GM04503 (cell line): ENCODE data around the gene GNAS-AS1.

Source experiments
- DNase-seq: peaks from one replicate; pipeline ENCODE4 v3.0.0-alpha.2; 2012; ENCODE audit warnings: low read depth

GNAS-AS1 gene

DNA sequence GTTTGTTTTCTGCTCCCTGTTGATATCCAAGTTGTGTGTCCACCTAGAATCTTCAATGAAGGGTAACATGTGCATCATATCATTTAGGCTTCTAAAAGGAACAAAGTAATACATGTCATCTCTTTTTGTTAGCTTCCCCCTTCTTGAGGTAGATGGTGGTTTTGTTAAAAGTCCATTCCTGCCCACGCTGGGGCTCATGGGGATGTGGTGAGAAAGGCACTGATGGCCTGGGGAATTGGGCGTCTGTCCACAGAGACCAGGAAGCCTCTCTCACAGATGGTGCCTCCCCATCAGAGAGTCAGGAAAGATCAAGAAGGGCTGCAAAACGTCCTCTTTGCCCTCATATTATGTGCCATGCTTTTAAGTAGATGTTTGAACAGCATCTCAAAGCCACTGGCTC is 34.3 kb upstream of the GNAS-AS1 start:
- no peak for DNase-seq

DNA sequence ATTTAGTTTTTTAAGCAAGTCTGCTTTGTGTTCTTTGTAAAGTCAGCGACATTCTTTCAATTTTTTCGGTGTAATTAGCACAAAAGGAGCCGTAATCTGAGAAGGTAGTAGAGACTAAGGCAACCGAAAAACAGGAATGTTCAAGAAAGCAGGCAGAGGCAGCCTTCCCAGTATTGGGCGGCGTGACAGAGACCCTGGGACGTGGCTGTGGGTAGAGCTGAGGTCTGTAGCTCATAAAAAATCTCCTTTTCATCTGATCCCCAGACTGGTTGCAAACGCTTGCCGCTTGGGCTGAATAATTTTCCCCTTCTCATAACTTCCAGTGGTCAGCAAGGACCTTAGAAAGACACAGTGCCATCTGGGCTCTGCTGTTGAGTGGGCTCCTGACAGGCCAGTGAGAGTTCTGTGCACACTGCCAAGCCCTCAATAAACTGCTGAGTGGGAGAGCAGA is 32.6 kb upstream of the GNAS-AS1 start:
- no peak for DNase-seq

DNA sequence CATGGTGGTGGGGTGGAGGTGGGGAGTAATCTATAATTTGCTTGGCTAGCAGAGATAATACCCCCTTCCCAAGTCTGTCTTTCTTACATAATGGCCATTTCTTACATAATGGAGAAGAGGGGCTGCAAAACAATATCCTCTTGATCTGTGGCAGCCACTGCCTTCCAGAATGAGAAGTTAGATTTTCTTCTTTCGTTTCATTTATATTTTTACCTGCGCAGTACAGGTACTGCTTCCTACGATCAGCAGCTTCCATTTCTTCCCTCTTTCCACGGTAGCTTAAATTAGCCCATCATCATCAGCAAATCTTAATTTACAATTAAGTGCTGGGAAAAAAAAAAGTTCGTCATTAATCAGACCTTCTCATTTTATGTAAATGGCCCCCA is 32.0 kb upstream of the GNAS-AS1 start:
- no peak for DNase-seq

DNA sequence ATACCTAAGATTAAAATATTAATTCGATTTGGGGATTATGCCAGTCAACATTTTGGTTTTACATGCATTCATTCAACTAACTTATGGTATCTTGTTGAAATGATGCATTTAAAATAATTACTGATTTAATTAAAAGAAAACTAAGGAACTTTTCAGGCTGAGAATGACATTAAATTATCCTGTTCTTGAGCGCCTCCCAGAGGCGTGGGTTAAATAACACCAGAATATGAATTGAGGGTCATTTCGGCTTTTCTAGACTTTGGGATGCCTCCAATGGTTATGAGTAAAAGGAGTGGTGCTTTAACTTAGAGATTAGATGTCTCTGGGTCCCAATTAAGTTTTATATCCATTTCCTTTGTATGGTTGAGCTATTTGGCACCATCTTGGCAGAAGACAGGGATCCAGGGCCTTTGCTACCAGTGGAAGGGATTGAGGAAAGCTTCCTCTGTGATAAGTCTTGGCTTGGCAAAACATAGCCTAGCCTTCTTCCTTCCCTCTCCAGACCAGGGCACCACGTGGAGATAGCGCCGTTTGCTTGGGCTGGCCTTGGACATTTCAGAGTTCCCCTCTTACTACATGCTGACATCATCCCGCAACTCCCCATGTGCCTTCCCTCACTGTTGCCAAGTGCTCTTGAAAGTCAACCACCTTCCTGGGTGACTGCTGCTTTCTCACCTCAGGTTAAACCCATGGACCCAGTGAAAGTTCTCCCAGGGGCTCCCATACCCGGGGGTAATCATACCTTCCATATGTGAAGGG is 30.5 kb upstream of the GNAS-AS1 start:
- DNase-seq, result no peak

DNA sequence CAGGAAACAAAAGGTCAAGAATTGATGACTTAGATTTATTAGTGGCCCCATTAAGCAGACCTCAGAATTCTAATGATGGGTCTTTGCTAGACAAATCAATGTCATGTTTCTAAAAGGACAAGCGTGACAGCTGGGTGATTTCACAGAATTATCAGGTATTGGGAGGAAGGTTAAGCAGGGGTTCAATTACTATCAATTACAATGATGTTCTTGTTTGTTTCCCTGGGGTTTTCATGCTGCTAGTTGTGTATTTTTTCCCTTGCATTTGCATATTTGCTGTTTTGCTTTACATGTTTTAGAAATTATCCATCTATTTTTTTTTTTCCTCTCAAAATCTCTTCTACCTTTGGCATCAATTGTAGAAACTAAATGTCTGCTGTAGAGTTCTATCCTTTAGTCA is 29.7 kb upstream of the GNAS-AS1 start:
- DNase-seq, result no peak

DNA sequence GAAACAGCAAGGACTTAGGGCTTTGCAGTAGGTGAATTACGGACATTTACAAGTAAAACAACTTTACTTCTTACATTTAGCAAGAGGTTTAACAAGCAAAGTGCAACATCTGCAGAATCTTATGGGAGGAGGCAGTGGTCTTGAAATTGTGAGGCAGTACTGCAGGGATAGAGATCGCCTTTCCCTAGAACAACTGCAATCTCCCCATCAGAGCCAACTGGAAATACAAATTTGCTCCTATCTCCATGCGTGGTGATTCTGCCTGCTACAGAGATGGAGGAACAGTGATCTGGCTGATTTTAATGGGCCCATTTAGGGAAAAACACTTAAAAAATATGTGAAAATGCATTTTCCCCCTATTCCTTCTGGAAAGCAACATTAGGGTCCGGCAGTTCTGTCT is 27.7 kb upstream of the GNAS-AS1 start:
- no peak for DNase-seq

DNA sequence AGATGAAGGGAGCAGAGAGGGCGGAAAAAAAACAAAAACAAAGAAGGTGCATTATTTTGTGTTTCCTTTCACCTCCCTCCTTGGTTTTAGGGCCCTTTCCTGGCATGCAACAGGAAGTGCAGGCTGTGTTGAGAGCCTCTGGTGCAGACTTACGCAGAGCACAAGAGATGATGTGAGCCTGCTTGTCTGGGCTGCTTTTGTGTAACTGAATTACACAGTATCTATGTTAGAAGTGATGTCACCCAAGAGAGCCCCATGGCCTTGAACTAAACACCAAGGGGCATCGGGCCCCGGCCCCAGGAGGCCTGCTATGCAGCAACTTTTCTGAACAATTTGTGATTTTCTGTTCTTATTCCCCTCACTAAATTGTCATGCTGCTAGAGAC is 27.3 kb upstream of the GNAS-AS1 start:
- no peak for DNase-seq

DNA sequence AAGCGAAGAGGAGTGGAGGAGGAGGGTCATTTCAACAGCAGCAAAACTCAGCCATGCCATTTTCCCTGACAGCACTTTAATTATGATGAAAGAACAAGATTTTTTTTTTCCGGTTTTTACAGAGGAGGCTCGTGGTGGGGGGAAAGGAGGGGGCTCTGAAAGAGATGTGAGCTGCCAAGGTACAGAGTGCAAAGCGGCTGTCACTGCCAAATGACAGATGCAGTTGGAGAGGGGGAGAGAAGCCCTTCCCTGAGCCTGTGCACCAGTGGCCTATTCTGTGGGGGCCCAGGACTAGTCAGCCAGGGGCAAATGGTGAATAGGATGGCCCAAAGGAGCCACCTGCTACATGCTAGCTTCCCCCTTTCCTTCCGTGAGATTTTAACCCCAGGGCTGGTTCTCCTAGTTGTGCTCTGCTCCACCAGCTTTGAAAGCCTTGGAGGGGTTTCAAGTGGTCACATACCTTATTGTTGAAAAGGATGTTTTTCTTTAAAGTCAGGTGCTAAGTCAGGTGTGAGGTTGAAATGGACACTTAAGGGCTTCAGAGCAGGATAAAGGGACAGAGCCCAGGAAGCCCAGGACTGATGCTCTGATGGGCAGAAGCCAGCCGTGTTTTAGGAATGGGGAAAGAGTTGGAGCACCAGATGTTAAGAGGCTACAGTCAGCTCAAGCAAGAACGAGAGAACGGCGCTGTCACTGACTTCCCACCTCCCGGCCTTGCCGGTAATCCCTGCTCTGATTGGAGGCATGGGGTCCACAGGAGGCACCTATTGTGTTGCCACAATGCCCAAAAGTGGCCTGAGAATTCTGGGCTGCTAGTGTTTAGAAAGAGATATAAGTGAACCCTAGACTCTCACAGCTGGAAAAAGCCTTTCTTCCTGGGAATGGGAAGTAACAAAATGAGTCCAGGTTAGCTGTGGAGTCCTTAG is 26.6 kb upstream of the GNAS-AS1 start:
- DNase-seq, result no peak

DNA sequence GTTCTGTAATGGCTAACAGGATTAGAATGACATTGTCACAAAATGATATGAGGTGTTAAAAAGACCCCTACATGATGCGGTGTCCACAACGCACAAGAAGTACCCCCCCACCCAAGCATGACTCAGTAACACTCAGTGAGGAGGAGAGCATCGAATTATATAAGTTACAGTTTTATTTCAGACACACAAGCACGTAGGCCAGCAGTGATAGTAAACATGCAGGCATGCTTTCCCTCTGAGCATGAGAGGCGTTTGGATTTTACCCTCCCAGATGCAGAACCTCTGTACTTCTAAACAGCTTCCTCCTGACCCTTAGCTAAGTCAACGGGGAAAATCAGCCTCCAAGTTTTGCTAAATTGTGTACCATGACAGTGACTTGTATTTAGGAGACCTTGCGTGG is 25.7 kb upstream of the GNAS-AS1 start:
- DNase-seq, result no peak

DNA sequence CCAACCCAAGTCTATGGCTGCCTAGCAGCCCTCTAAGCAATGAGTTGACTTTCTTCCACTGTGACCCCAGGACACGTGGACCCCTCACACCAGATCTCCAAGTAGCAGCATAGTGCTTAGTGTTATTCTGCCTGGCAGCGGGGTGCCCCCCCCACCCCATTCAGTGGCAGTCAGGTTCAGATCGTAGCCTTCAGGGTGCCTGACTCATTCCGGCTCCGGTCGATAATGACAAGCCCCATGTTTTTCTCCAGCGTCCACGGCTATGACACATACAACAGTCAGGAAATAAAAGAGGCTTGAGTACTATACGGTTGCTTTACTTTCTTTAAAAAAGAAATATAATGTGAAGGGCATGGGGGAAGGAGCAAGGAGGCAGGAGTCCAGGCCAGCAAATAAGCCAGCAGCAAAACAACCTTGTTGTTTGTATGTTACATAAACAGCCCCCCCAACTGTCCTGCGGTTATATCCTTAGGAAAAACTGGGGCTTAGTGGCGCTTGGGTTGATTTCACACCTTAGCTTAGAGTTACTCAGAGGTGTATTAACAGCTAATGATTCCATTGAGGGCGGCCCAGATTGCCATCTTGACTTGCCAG is 24.9 kb upstream of the GNAS-AS1 start:
- no peak for DNase-seq

DNA sequence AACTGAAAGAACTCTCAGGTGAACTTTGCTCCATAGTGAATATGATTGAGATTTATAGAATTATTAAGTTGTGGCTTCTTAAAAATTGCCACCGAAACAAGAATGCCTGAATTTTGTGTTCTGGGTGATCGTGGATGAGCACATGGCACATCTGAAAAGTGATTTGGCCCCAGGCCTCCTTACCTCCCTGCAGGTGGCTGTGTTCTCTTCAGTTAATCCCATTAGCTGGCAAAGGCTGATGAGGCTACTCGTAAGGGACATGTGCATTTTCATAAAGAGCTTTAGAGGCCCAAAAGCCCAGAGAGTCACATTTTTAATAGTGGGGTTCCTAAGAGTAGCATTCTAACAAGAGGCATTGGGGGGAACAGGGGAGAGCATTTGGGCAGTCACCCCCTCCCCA is 24.4 kb upstream of the GNAS-AS1 start:
- DNase-seq, result no peak

DNA sequence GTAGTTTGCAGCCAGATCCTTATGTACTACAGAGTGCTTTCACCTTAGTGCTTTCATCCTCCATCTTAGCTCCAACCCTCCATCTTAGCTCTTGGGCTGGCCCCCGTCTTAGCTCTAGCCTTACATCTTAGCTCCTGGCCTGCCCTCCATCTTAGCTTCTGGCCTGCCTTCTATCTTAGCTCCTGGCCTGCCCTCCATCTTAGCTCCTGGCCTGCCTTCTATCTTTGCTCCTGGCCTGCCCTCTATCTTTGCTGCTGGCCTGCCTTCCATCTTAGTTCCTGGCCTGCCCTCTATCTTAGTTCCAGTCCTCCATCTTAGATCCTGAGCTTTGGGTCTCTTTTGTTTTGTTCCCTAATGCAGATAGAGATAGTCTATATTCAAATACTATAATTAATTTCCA is 23.8 kb upstream of the GNAS-AS1 start:
- no peak for DNase-seq

DNA sequence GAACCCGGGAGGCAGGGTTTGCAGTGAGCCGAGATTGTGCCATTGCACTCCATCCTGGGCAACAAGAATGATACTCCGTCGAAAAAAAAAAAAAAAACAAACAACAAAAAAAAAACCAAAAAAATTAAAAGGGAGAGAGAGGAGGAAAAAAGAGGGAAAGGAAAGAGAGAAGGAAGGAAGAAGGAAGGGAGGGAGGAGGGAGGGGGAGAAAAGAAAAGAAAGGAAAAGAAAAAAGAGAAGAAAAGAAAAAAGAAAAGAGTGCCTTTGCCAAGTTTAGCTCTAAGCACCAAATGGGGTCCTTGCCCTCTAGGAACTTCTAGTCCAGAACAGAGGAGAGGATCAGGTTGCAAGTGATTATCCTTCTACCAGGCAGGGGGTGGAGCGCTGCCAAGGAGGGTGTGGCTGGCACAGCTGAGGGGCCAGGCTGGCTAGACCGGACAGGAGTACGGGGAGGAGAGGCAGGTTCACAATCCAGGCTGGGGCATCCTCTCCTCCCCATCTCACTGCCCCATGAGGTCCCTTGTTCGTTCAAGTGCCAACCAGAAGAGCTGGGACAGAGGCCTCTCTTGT is 20.9 kb upstream of the GNAS-AS1 start:
- no peak for DNase-seq

DNA sequence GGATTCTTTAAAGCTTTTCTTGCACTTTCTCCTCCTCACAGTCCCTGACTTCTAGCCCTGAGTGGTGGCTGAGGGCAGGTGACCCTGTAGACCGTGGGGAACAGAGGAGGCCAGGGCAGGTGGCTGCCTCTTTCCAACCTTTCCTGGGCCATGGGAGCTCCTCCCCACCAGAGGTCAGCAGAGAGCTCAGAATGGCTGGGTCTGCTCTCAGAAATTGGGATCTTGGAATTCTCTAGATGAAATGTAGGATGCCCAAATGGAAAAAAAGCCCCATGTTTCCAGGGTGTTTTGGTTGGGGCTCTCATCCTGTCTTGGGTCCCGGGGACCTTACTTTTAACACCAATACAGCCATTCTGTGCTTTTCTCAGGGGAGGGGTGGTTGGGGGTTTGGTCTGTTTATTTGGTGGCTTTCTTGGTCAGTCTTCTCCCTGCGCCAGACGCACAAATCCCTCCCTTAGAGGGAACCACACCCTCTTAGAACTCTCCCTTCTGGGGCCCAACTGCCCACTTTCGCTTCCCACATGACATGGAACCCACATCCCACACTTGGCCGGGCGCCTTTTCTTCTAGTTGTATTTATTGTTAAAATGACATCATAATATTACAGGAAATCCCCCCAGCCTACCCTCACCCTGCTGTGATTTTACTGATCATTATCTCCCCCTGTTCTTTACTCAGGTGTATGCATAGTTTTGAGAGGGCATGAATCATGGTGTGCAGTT is 19.8 kb upstream of the GNAS-AS1 start:
- DNase-seq, result no peak

DNA sequence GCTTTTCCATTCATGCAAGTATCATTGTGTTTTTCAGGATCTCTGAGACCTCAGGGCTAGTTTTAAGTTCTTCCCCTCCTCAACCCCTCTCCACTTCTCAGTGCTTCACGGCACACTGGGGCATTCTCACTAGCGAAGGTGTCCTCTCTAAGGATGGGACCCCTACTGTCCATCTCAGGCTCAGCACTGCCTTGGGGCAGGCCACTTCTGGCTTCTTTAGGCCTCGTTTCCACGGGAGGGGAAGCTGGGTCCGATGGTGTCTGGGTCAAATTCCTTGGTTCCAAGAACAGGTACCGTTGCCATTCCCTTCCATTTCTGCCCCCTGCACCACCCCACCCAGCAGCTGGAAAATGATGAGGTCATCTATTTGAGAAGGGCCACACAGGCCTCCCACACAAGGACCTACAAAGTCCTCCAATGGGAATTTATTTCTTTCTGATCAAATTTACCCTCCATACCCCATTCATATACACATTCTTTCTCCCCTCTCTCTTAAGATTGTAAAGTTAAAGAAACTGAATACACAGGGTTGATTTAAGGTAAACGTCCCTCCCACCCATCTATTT is 19.0 kb upstream of the GNAS-AS1 start:
- DNase-seq, result no peak

DNA sequence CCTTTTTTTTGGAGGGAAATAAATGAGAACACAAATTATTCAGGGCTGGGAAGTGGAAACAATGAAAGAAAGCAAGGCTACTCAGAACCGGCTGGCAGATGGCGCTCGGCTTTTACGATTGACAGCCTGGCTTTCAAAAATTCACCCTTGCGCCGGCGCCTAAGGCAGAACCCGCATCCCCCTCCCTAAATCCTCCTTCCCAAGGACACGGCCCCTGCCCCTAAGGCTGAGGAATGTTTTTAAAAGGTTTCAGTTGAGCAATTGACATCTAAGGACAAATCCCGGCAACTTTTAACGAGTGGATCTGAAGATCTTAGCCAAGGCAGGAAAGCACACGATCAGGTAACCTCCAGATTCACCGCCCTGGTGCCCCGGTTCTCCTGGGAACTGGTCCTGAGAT is 18.1 kb upstream of the GNAS-AS1 start:
- no peak for DNase-seq

DNA sequence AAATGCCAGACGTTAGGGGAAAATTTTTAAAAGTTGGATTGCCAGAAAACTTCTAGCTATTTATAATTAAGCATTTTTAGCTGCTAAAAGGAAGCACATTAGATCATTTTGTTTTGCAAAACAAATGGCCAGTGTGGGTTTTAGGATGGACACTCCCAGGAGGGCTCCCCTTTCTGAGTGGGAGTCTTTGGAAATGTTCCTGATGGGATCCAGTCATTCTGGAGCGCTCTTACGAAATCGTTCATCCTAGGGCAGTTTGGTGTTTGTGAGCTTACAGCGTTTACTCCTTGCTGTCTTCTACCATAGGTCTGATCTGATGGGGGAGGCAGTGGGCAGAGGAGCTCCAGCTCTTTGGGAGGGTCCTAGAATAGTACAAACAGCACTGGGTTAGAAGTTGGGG is 16.5 kb upstream of the GNAS-AS1 start:
- DNase-seq, result no peak

DNA sequence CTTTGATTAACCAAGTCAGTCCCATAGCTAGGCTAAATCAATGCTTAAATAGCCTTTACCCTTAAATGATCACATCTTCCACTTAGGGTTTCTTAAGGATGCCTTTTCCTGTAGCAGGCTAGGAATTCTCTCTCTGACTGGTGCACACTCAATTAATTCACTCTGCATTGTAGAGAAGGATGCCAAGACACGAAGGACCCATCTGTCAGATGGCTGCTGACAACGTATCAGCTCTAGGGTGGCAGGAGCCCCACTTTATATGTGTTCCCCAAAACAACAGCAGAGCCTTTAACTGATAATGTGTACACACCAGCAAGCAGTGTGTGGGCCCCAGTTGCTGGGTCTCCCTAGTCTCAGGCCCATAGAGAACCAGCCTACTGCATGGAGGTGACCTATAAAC is 15.1 kb upstream of the GNAS-AS1 start:
- DNase-seq, result no peak

DNA sequence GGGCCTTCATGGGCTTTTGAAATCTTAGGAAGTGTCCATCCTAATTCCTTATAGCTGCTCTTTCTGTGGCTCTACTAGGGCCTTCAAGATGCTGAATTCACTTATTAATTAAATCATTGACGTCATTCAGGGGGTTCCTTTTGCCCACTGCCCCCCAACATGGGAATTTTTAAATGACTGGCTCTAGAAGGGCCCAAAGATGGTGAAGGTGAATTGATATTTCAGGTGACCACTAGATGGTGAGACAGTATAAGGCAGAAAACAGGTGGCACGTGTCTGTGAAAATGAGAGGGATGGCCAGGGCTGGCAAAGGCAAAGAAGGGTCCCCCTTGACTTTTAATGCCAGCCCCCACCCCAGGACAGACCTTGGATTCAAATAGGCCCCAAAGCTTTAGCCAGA is 13.6 kb upstream of the GNAS-AS1 start:
- no peak for DNase-seq

DNA sequence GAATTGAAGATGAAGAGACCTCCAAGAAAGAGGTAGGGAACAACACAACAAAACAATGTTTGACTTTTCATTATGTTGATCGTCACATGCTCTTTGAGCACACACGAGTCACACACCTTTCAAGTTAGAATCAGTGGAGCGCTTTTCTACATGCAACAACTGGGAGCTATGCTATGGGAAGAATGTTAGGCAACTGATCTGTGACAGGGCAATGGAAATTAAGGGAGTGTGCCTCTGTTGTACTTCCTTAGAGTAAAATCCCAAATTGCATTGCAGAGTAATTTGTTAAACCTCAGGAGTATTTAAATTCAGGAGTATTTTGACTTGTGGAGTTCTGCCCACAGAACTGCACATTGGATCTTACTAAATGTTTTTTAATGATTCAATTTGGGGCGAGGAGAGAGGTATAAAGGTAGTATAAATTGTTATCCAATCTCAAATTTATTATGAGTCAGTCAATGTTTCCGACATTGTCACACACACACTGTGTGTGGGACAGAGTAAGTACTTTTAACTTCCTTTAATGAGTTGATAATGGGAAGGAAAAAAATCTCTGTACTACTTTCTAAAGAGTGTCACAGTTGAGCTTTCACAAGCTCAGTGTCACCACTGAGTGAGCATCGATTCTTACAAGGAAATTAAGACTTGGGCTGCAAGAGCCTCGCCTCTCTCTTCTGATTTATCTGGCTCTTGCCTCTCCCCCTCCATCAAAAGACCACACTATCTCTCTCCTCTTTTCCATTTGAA is 12.5 kb upstream of the GNAS-AS1 start:
- no peak for DNase-seq
